Measurements from ENCODE around the gene PTPRE. TPM values are rescaled to one million over a fixed set of nuclear protein-coding genes. Genes with fewer than 3 reads are reported as not detected.

Gene PTPRE
- total and polyA plus RNA-seq, 2 of the 4 experiments (the other 2 are of a cell fraction): 0.34 to 0.54 TPM

- CTCF ChIA-PET: interaction anchor here (0.6 to 3.7 kb wide), 8 partner anchors 11 to 139 kb away, joined by 3 to 24 read pairs (median 4); partner anchors contain the start of gene PTPRE
- dilution Hi-C loops (cut with HindIII; ENCODE audit: low sequenced_read_pairs, unreplicated experiment): no loop called here
These were observed 104.4 kb downstream of the PTPRE start for GRCh38 chr10:128011059-128011979.

More at GRCh38 chr10:128011059-128011979, 104.4 kb downstream of the PTPRE start:
- no peaks in the 10 kb centered on the region for H3K9me3 ChIP-seq (ENCODE audit: control insufficient read depth, insufficient read depth, low read length)
- peaks cover 3% of the 10 kb centered on the region; the same call in 1 of the 2 replicates for H3K27me3 ChIP-seq (ENCODE audit: control insufficient read depth, insufficient read depth, low read length)
- no peak overlapping the region for H3K9ac ChIP-seq (ENCODE audit: low read depth, low read length)
- no peak overlapping the region for H4K8ac ChIP-seq (ENCODE audit: low read depth in 2 of 2, low read length in 2 of 2)
- no peaks in the 10 kb centered on the region for H4K20me1 ChIP-seq (ENCODE audit: insufficient read depth, low read length)
- H3K4me3 ChIP-seq (ENCODE audit: insufficient read depth, low read depth, low read length): no peak overlapping the region
- H2AK5ac ChIP-seq (ENCODE audit: low read depth, low read length): no peak overlapping the region
- H3K27ac ChIP-seq (ENCODE audit: insufficient read depth, low read length): no peak overlapping the region
- peak; percentile 100 for ATAC-seq (ENCODE audit: low read depth)
- H3K56ac ChIP-seq (ENCODE audit: extremely low read depth, insufficient read depth, low read length): no peak overlapping the region
- no peaks in the 10 kb centered on the region for H3K9me1 ChIP-seq (ENCODE audit: insufficient read depth, low read length)
- DNase-seq: peak; percentile 44
- WGBS, 2 experiments (ENCODE audit: extremely low coverage in 2 of 2, insufficient read length in 1 of 2): no CpG with 5 or more reads among the region's 27 CpGs
- no peak overlapping the region for H4K91ac ChIP-seq (ENCODE audit: insufficient read depth, low read depth, low read length)
- no TSS peak for BruUV-seq (replicated peaks)
- H3K36me3 ChIP-seq (ENCODE audit: control insufficient read depth, insufficient read depth, low read length): no peaks in the 10 kb centered on the region
- peak overlapping the region; percentile 62 for H3K4me2 ChIP-seq (ENCODE audit: low read depth, low read length)
- TF ChIP-seq RAD21 (IDR thresholded peaks at IDR 0.05; ENCODE audit: low read length): peak; percentile 91
- TF ChIP-seq MAFK (IDR thresholded peaks at IDR 0.05; ENCODE audit: low read depth, low read length): no peak
- peak; percentile 85 for TF ChIP-seq SMC3 (IDR thresholded peaks at IDR 0.05; ENCODE audit: low read depth, low read length)
- no peak for TF ChIP-seq BHLHE40 (IDR thresholded peaks at IDR 0.05; ENCODE audit: low read depth, low read length)
- no peak for TF ChIP-seq MXI1 (IDR thresholded peaks at IDR 0.05; ENCODE audit: borderline replicate concordance, low read depth, low read length)
- no peak for TF ChIP-seq RFX5 (IDR thresholded peaks at IDR 0.05; ENCODE audit: low read depth, low read length)
- no peak for TF ChIP-seq CEBPB (IDR thresholded peaks at IDR 0.05; ENCODE audit: low read depth, low read length)
- TF ChIP-seq ELK1 (IDR thresholded peaks at IDR 0.05; ENCODE audit: borderline replicate concordance, low read depth, low read length): no peak
- peak; percentile 96 for TF ChIP-seq CTCF (conservative IDR thresholded peaks at IDR 0.05; ENCODE audit: low read depth, low read length)
- no peak for TF ChIP-seq RCOR1 (IDR thresholded peaks at IDR 0.05; ENCODE audit: insufficient replicate concordance, low read length)
- no peak for TF ChIP-seq POLR2A (IDR thresholded peaks at IDR 0.05; ENCODE audit: low read depth, low read length)
- no peak for TF ChIP-seq NFE2L2 (IDR thresholded peaks at IDR 0.05; ENCODE audit: low read depth, low read length)
- TF ChIP-seq FOS (IDR thresholded peaks at IDR 0.05; ENCODE audit: low read depth, low read length): no peak
- no peak for TF ChIP-seq USF2 (IDR thresholded peaks at IDR 0.05; ENCODE audit: low read depth, low read length)
- in situ Hi-C loops (cut with MboI; ENCODE audit: low sequenced_read_pairs): loop anchor here (5.0 kb wide), 1 partner anchor 109 kb away; no protein-coding TSS in a partner anchor
- H2BK15ac ChIP-seq (ENCODE audit: low read depth, low read length): no peak overlapping the region
- POLR2A ChIA-PET (ENCODE audit: unreplicated experiment): no interaction called here
- no peak overlapping the region for H4K5ac ChIP-seq (ENCODE audit: low read depth, low read length)
- no peak overlapping the region for H3K14ac ChIP-seq (replicated peaks; ENCODE audit: low read depth, low read length)
- H2AFZ ChIP-seq (replicated peaks; ENCODE audit: low read length, poor library complexity): peak overlapping the region; percentile 69
- no peak overlapping the region for H2BK20ac ChIP-seq (ENCODE audit: low read depth, low read length)
- intact Hi-C loops (cut with micrococcal nuclease): loop anchor here (1.0 to 2.0 kb wide), 2 partner anchors 57 to 104 kb away; partner anchors contain the start of gene PTPRE
- H3K79me1 ChIP-seq (ENCODE audit: low read depth in 1 of 2, low read length in 2 of 2): no peaks in the 10 kb centered on the region
- no peak overlapping the region for H3K4ac ChIP-seq (ENCODE audit: low read depth, low read length)
- no peaks in the 10 kb centered on the region; the same call in 1 of the 2 replicates for H3K4me1 ChIP-seq (ENCODE audit: control insufficient read depth, insufficient read depth, low read length)
- H2AK9ac ChIP-seq (replicated peaks; ENCODE audit: low read depth, low read length, poor library complexity): peak overlapping the region; percentile 44
- H3K18ac ChIP-seq (ENCODE audit: low read depth, low read length): no peak overlapping the region
- no peak overlapping the region for H2BK120ac ChIP-seq (ENCODE audit: low read depth, low read length)
- H3K23ac ChIP-seq (ENCODE audit: low read depth, low read length): no peak overlapping the region
- no peak overlapping the region for H2BK5ac ChIP-seq (ENCODE audit: low read depth, low read length, poor library complexity, severe bottlenecking)
